ENCODE results near the gene VIT.

DNA sequence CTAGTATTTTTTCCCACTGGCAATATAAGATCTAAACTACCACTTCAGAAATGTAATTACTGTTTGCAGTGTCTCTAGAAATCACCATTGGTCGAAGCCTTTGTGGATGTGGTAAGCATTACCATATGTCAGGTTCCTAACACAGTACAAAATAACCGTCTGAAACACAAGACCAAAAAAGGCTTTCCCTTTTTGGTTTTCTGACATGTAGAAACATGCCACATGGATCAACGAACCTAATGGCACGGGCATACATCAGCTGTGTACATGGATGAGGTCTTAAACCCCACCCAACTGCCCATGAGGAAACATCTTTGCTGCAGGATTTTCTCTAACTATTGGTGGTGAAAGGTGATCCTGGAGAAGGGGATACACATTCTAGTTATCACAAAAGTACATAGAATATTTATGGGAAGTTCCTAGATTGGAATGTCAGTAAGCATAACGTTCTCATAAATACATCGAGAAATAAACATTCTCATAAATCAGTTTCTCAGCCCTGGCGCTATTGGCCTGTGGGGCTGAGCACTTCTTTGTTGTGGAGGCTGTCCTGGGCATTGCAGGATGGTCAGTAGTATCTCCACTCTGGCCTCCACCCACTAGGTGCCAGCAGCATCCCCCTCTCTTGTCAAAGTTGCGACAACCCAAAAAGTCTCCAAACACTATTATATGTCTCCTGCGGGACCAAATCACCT is 9.0 kb downstream of the VIT start:
- TF ChIP-seq CTCF (IDR thresholded peaks at IDR 0.05) (no peak), EP300 (IDR thresholded peaks at IDR 0.05) (no peak)
